ENCODE results near the gene SFT2D1.

DNA sequence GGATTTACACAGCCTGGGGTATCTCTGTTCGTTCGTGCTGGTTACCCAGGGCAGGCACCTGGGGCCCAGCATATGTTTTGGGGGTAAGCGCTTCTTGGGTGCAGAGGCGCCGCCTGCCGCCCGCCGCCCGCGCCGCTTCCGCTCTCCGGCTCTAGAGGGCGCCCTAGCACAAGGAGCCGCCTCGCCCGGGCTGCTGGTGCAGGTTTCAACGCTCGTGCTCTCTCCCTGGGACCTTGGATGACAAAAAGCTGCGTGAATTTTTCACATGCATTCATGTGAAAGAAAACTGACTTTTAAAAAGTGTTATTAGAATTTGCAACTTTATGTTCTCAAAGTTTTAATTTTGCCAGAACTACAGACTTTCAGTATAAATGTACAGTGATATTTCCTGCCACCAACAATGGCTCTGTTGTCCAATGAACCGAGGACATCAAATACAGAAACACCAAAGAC, 66.6 kb downstream of the SFT2D1 start:
- TF ChIP-seq FOXP2 (optimal IDR thresholded peaks at IDR 0.05; ENCODE audit: control extremely low read depth, extremely low read length, insufficient read depth) (no peak), EZH2 (IDR thresholded peaks at IDR 0.05) (no peak)
